RWPE2 (cell line): ENCODE data around the gene SUMF1.
A peak's percentile ranks its signal among the peaks of the same experiment; 100 is the strongest.

Source experiments
- ATAC-seq: fragments of 200-7000 bp; cut with Tn5 transposase; 3 replicates; pipeline ENCODE4 v1.9.1; 2021; ENCODE audit warnings: low read depth
- DNase-seq: peaks from one replicate; pipeline ENCODE4 v3.0.0-alpha.2; 2020; ENCODE audit warnings: low spot score
- H3K27ac ChIP-seq: fragments of 450-650 bp; 2 replicates; pipeline ENCODE4 v1.5.1; 2017; ENCODE audit warnings: mild to moderate bottlenecking; ENCODE audit not compliant: poor library complexity, severe bottlenecking
- H3K27me3 ChIP-seq: fragments of 250-450 bp; sonication (Bioruptor Pico); 2 replicates; pipeline ENCODE4 v1.5.1; 2021; ENCODE audit warnings: mild to moderate bottlenecking, moderate library complexity; ENCODE audit not compliant: insufficient read depth, poor library complexity, severe bottlenecking
- H3K36me3 ChIP-seq: fragments of 250-450 bp; sonication (Bioruptor Pico); 2 replicates; pipeline ENCODE4 v1.5.1; 2020; ENCODE audit warnings: low read depth, mild to moderate bottlenecking, moderate library complexity
- H3K4me1 ChIP-seq: fragments of 250-450 bp; sonication (Bioruptor Pico); 2 replicates; pipeline ENCODE4 v1.5.1; 2021; ENCODE audit warnings: mild to moderate bottlenecking, moderate library complexity; ENCODE audit not compliant: insufficient read depth, poor library complexity, severe bottlenecking
- H3K4me3 ChIP-seq: fragments of 250-450 bp; sonication (Bioruptor Pico); 2 replicates; pipeline ENCODE4 v1.5.1; 2021; ENCODE audit warnings: mild to moderate bottlenecking, moderate library complexity; ENCODE audit not compliant: severe bottlenecking
- H3K9me3 ChIP-seq: fragments of 250-450 bp; sonication (Bioruptor Pico); 2 replicates; pipeline ENCODE4 v1.5.1; 2021; ENCODE audit warnings: mild to moderate bottlenecking, moderate library complexity; ENCODE audit not compliant: severe bottlenecking
- CTCF ChIP-seq: fragments of 450-650 bp; IDR thresholded peaks from one replicate; pipeline ENCODE4 v1.5.1; 2017; ENCODE audit warnings: mild to moderate bottlenecking, moderate library complexity; ENCODE audit not compliant: poor library complexity, severe bottlenecking

Gene SUMF1

GRCh38 chr3:4418156-4418555, 48.9 kb downstream of the SUMF1 start:
- no peak for TF ChIP-seq CTCF
- Histone ChIP-seq H3K27ac (peak overlapping the region; percentile 95), H3K4me1 (peaks cover 41% of the 10 kb centered on the region), H3K4me3 (no peak overlapping the region), H3K9me3 (no peaks in the 10 kb centered on the region), H3K27me3 (no peaks in the 10 kb centered on the region), H3K36me3 (no peaks in the 10 kb centered on the region)
- no peak for DNase-seq
- no peak for ATAC-seq

GRCh38 chr3:4417449-4417848, 49.6 kb downstream of the SUMF1 start:
- peak overlapping the region; percentile 95 for H3K27ac ChIP-seq
- peak; percentile 5 for ATAC-seq
- no peak for TF ChIP-seq CTCF

GRCh38 chr3:4416961-4417360, 50.1 kb downstream of the SUMF1 start:
- DNase-seq, result peak; percentile 98

More at GRCh38 chr3:4417449-4417848, 49.6 kb downstream of the SUMF1 start:
- DNase-seq, result no peak
- Histone ChIP-seq H3K4me1 (peaks cover 42% of the 10 kb centered on the region), H3K27me3 (no peaks in the 10 kb centered on the region), H3K4me3 (no peak overlapping the region), H3K9me3 (no peaks in the 10 kb centered on the region), H3K36me3 (no peaks in the 10 kb centered on the region)

GRCh38 chr3:4416427-4416945, 50.6 kb downstream of the SUMF1 start:
- no peak for TF ChIP-seq CTCF
- DNase-seq (no peak), ATAC-seq (no peak; the same call in 2 of the 3 replicates)
- H3K4me3 ChIP-seq, result no peak overlapping the region
- peak overlapping the region; percentile 95 for H3K27ac ChIP-seq
- H3K9me3 ChIP-seq, result no peaks in the 10 kb centered on the region
- H3K36me3 ChIP-seq, result no peaks in the 10 kb centered on the region
- peaks cover 38% of the 10 kb centered on the region for H3K4me1 ChIP-seq
- no peaks in the 10 kb centered on the region for H3K27me3 ChIP-seq

More at GRCh38 chr3:4416961-4417360, 50.1 kb downstream of the SUMF1 start:
- ATAC-seq, result peak; percentile 94
- no peak for TF ChIP-seq CTCF
- Histone ChIP-seq H3K27me3 (no peaks in the 10 kb centered on the region), H3K27ac (peak overlapping the region; percentile 95), H3K9me3 (no peaks in the 10 kb centered on the region), H3K4me3 (no peak overlapping the region), H3K36me3 (no peaks in the 10 kb centered on the region), H3K4me1 (peaks cover 42% of the 10 kb centered on the region)

GRCh38 chr3:4413467-4413866, 53.6 kb downstream of the SUMF1 start:
- H3K36me3 ChIP-seq, result no peaks in the 10 kb centered on the region
- ATAC-seq (peak; percentile 54), DNase-seq (no peak)
- peaks cover 41% of the 10 kb centered on the region for H3K4me1 ChIP-seq
- no peaks in the 10 kb centered on the region for H3K27me3 ChIP-seq
- H3K27ac ChIP-seq, result peak overlapping the region; percentile 81
- TF ChIP-seq CTCF, result no peak
- no peaks in the 10 kb centered on the region for H3K9me3 ChIP-seq
- H3K4me3 ChIP-seq, result no peak overlapping the region
